Measurements from ENCODE around the gene TSPAN17.
"Not testable (repeated sequence)": the region's sequence is repeated elsewhere in the genome, so short reads cannot be mapped to it uniquely, and the experiment has no call there.

The TSPAN17 gene

GRCh38 chr5:176690911-176691310 is 43.6 kb downstream of the TSPAN17 start:
- Mint-ChIP-seq H3K4me3 (no peak overlapping the region), H3K9me3 (no peaks in the 10 kb centered on the region), H3K4me1 (peaks cover 5% of the 10 kb centered on the region), H3K27me3 (peaks cover 72% of the 10 kb centered on the region), H3K36me3 (ENCODE audit: insufficient read depth) (no peaks in the 10 kb centered on the region), H3K27ac (ENCODE audit: low read depth) (no peak overlapping the region)
- no peak for ATAC-seq (replicated peaks; ENCODE audit: extremely low read depth, poor library complexity, severe bottlenecking)
- DNase-seq (ENCODE audit: low spot score in 2 of 2) = no peak

GRCh38 chr5:176691524-176691923 is 44.2 kb downstream of the TSPAN17 start:
- H3K36me3 Mint-ChIP-seq (ENCODE audit: insufficient read depth) = no peaks in the 10 kb centered on the region
- DNase-seq (ENCODE audit: low spot score in 2 of 2) (no peak), ATAC-seq (replicated peaks; ENCODE audit: extremely low read depth, poor library complexity, severe bottlenecking) (no peak)
- H3K27ac Mint-ChIP-seq (ENCODE audit: low read depth) = no peak overlapping the region
- H3K9me3 Mint-ChIP-seq = no peaks in the 10 kb centered on the region
- peaks cover 5% of the 10 kb centered on the region for H3K4me1 Mint-ChIP-seq
- H3K27me3 Mint-ChIP-seq = peaks cover 74% of the 10 kb centered on the region
- no peak overlapping the region for H3K4me3 Mint-ChIP-seq

GRCh38 chr5:176692326-176692725 is 45.0 kb downstream of the TSPAN17 start:
- no peak overlapping the region for H3K27ac Mint-ChIP-seq (ENCODE audit: low read depth)
- no peak overlapping the region for H3K4me3 Mint-ChIP-seq
- peaks cover 5% of the 10 kb centered on the region for H3K4me1 Mint-ChIP-seq
- no peak for ATAC-seq (replicated peaks; ENCODE audit: extremely low read depth, poor library complexity, severe bottlenecking)
- peaks cover 82% of the 10 kb centered on the region for H3K27me3 Mint-ChIP-seq
- no peak for DNase-seq (ENCODE audit: low spot score in 2 of 2)
- H3K36me3 Mint-ChIP-seq (ENCODE audit: insufficient read depth) = no peaks in the 10 kb centered on the region
- H3K9me3 Mint-ChIP-seq = no peaks in the 10 kb centered on the region

- Mint-ChIP-seq H3K36me3 (ENCODE audit: insufficient read depth) (no peaks in the 10 kb centered on the region), H3K4me1 (peaks cover 5% of the 10 kb centered on the region), H3K9me3 (no peaks in the 10 kb centered on the region), H3K27me3 (peaks cover 89% of the 10 kb centered on the region), H3K27ac (ENCODE audit: low read depth) (no peak overlapping the region), H3K4me3 (no peak overlapping the region)
- no peak for DNase-seq (ENCODE audit: low spot score in 2 of 2)
- no peak for ATAC-seq (replicated peaks; ENCODE audit: extremely low read depth, poor library complexity, severe bottlenecking)
These were observed 45.7 kb downstream of the TSPAN17 start for GRCh38 chr5:176692839-176693476.

- no peaks in the 10 kb centered on the region for H3K9me3 Mint-ChIP-seq
- H3K4me1 Mint-ChIP-seq = peaks cover 5% of the 10 kb centered on the region
- H3K4me3 Mint-ChIP-seq = no peak overlapping the region
- no peak for ATAC-seq (replicated peaks; ENCODE audit: extremely low read depth, poor library complexity, severe bottlenecking)
- no peaks in the 10 kb centered on the region for H3K36me3 Mint-ChIP-seq (ENCODE audit: insufficient read depth)
- H3K27me3 Mint-ChIP-seq = peaks cover 94% of the 10 kb centered on the region
- DNase-seq (ENCODE audit: low spot score in 2 of 2) = no peak
- no peak overlapping the region for H3K27ac Mint-ChIP-seq (ENCODE audit: low read depth)
These were observed 46.2 kb downstream of the TSPAN17 start for GRCh38 chr5:176693477-176693851.

- ATAC-seq (replicated peaks; ENCODE audit: extremely low read depth, poor library complexity, severe bottlenecking) (no peak), DNase-seq (ENCODE audit: low spot score in 2 of 2) (no peak)
- no peaks in the 10 kb centered on the region for H3K36me3 Mint-ChIP-seq (ENCODE audit: insufficient read depth)
- no peak overlapping the region for H3K27ac Mint-ChIP-seq (ENCODE audit: low read depth)
- H3K27me3 Mint-ChIP-seq = peaks cover 98% of the 10 kb centered on the region
- no peaks in the 10 kb centered on the region for H3K9me3 Mint-ChIP-seq
- no peak overlapping the region for H3K4me3 Mint-ChIP-seq
- H3K4me1 Mint-ChIP-seq = peaks cover 5% of the 10 kb centered on the region
These were observed 46.9 kb downstream of the TSPAN17 start for GRCh38 chr5:176694146-176694545.

GRCh38 chr5:176694631-176695030 is 47.3 kb downstream of the TSPAN17 start:
- Mint-ChIP-seq H3K27me3 (peaks cover 95% of the 10 kb centered on the region), H3K27ac (ENCODE audit: low read depth) (no peak overlapping the region), H3K36me3 (ENCODE audit: insufficient read depth) (no peaks in the 10 kb centered on the region), H3K4me1 (peaks cover 5% of the 10 kb centered on the region), H3K9me3 (no peaks in the 10 kb centered on the region), H3K4me3 (no peak overlapping the region)
- DNase-seq (ENCODE audit: low spot score in 2 of 2) = no peak
- no peak for ATAC-seq (replicated peaks; ENCODE audit: extremely low read depth, poor library complexity, severe bottlenecking)

- Mint-ChIP-seq H3K4me1 (peaks cover 5% of the 10 kb centered on the region), H3K4me3 (no peak overlapping the region), H3K36me3 (ENCODE audit: insufficient read depth) (no peaks in the 10 kb centered on the region), H3K9me3 (no peaks in the 10 kb centered on the region), H3K27me3 (peaks cover 95% of the 10 kb centered on the region), H3K27ac (ENCODE audit: low read depth) (no peak overlapping the region)
- DNase-seq (ENCODE audit: low spot score in 2 of 2) (no peak), ATAC-seq (replicated peaks; ENCODE audit: extremely low read depth, poor library complexity, severe bottlenecking) (no peak)
These were observed 47.8 kb downstream of the TSPAN17 start for GRCh38 chr5:176695073-176695472.

GRCh38 chr5:176697267-176697933 is 50.1 kb downstream of the TSPAN17 start:
- H3K4me3 Mint-ChIP-seq = no peak overlapping the region
- peaks cover 97% of the 10 kb centered on the region for H3K27me3 Mint-ChIP-seq
- no peak for DNase-seq (ENCODE audit: low spot score in 2 of 2)
- no peaks in the 10 kb centered on the region for H3K9me3 Mint-ChIP-seq
- ATAC-seq (replicated peaks; ENCODE audit: extremely low read depth, poor library complexity, severe bottlenecking) = no peak
- no peaks in the 10 kb centered on the region for H3K36me3 Mint-ChIP-seq (ENCODE audit: insufficient read depth)
- no peak overlapping the region for H3K27ac Mint-ChIP-seq (ENCODE audit: low read depth)
- H3K4me1 Mint-ChIP-seq = peaks cover 5% of the 10 kb centered on the region

GRCh38 chr5:176697934-176698538 is 50.8 kb downstream of the TSPAN17 start:
- ATAC-seq (replicated peaks; ENCODE audit: extremely low read depth, poor library complexity, severe bottlenecking) = no peak
- Mint-ChIP-seq H3K4me3 (no peak overlapping the region), H3K9me3 (no peaks in the 10 kb centered on the region), H3K36me3 (ENCODE audit: insufficient read depth) (no peaks in the 10 kb centered on the region), H3K4me1 (peaks cover 5% of the 10 kb centered on the region), H3K27ac (ENCODE audit: low read depth) (no peak overlapping the region), H3K27me3 (peaks cover 95% of the 10 kb centered on the region)
- DNase-seq (ENCODE audit: low spot score in 2 of 2) = no peak

- peaks cover 91% of the 10 kb centered on the region for H3K27me3 Mint-ChIP-seq
- not testable (repeated sequence) for DNase-seq (ENCODE audit: low spot score in 2 of 2)
These were observed 52.2 kb downstream of the TSPAN17 start for GRCh38 chr5:176699446-176699845.

GRCh38 chr5:176700239-176700847 is 53.1 kb downstream of the TSPAN17 start:
- no peak overlapping the region for H3K4me3 Mint-ChIP-seq
- no peak for ATAC-seq (replicated peaks; ENCODE audit: extremely low read depth, poor library complexity, severe bottlenecking)

More at GRCh38 chr5:176699446-176699845, 52.2 kb downstream of the TSPAN17 start:
- not testable (repeated sequence) for ATAC-seq (replicated peaks; ENCODE audit: extremely low read depth, poor library complexity, severe bottlenecking); H3K4me1 Mint-ChIP-seq; H3K4me3 Mint-ChIP-seq; H3K9me3 Mint-ChIP-seq; H3K27ac Mint-ChIP-seq (ENCODE audit: low read depth); H3K36me3 Mint-ChIP-seq (ENCODE audit: insufficient read depth)

More at GRCh38 chr5:176700239-176700847, 53.1 kb downstream of the TSPAN17 start:
- H3K4me1 Mint-ChIP-seq = no peaks in the 10 kb centered on the region
- H3K36me3 Mint-ChIP-seq (ENCODE audit: insufficient read depth) = no peaks in the 10 kb centered on the region
- no peak overlapping the region for H3K27ac Mint-ChIP-seq (ENCODE audit: low read depth)
- DNase-seq (ENCODE audit: low spot score in 2 of 2) = no peak
- no peaks in the 10 kb centered on the region for H3K9me3 Mint-ChIP-seq
- peaks cover 91% of the 10 kb centered on the region for H3K27me3 Mint-ChIP-seq
